MCF 10A (cell line): ENCODE measurements around the gene IFNL2. TPM values are rescaled to one million over a fixed set of nuclear protein-coding genes. Genes with fewer than 3 reads are reported as not detected.
"Not testable (repeated sequence)": the region's sequence is repeated elsewhere in the genome, so short reads cannot be mapped to it uniquely, and the experiment has no call there.

Source experiments
- BruUV-seq: library from RNA; stranded (reverse); fragments of 400-500 nt; replicated peaks from 2 replicates; lab custom pipeline; 2021; lab: Mats Ljungman, UMichigan
- CTCF ChIA-PET: fragments of 300-600 bp; sonication (Branson Sonifier 250); formaldehyde crosslinking; extraction: SDS; loops from one replicate; lab custom pipeline; 2021; ENCODE audit warnings: antibody characterized with exemption, inconsistent platforms; lab: Yijun Ruan, JAX
- POLR2A ChIA-PET: fragments of 300-600, 350-650 bp; sonication (Branson Sonifier 250); formaldehyde crosslinking; extraction: SDS; loops from one replicate; lab custom pipeline; 2020; ENCODE audit warnings: antibody characterized with exemption, inconsistent platforms; lab: Yijun Ruan, JAX
- DNase-seq: peaks from one replicate; pipeline ENCODE4 v3.0.0-alpha.2; 2018; ENCODE audit not compliant: unreplicated experiment
- H3K27ac Mint-ChIP-seq: one replicate; pipeline ENCODE4 v1.8.0; 2022; ENCODE audit warnings: mild to moderate bottlenecking, low read depth, mixed read lengths; ENCODE audit not compliant: unreplicated experiment
- H3K27me3 Mint-ChIP-seq: one replicate; pipeline ENCODE4 v1.8.0; 2022; ENCODE audit warnings: mixed read lengths; ENCODE audit not compliant: insufficient read depth, unreplicated experiment
- H3K36me3 Mint-ChIP-seq: one replicate; pipeline ENCODE4 v1.8.0; 2022; ENCODE audit warnings: mild to moderate bottlenecking, moderate library complexity, mixed read lengths; ENCODE audit not compliant: insufficient read depth, unreplicated experiment
- H3K4me1 Mint-ChIP-seq: one replicate; pipeline ENCODE4 v1.8.0; 2022; ENCODE audit warnings: mixed read lengths; ENCODE audit not compliant: insufficient read depth, unreplicated experiment
- H3K4me3 Mint-ChIP-seq: one replicate; pipeline ENCODE4 v1.8.0; 2022; ENCODE audit warnings: mild to moderate bottlenecking, moderate library complexity, mixed read lengths; ENCODE audit not compliant: unreplicated experiment
- H3K9me3 Mint-ChIP-seq: one replicate; pipeline ENCODE4 v1.8.0; 2022; ENCODE audit warnings: mixed read lengths; ENCODE audit not compliant: unreplicated experiment
- CTCF ChIP-seq: fragments of 200-600 bp; IDR thresholded peaks from one replicate; pipeline ENCODE4 v1.8.0; 2022; ENCODE audit warnings: antibody characterized with exemption, mild to moderate bottlenecking; ENCODE audit not compliant: unreplicated experiment
- intact Hi-C: fragments of 100-400 bp; cut with micrococcal nuclease; formaldehyde crosslinking; loops from 2 replicates; pipeline ENCODE4 v1.14.1; 2022
- total RNA-seq: library from RNA; stranded (reverse); gene quantifications from 2 replicates; pipeline ENCODE4 v1.2.3, GENCODE V29; 2022

Gene IFNL2
- total RNA-seq, 1 experiment from 2014 or later: not detected

DNA sequence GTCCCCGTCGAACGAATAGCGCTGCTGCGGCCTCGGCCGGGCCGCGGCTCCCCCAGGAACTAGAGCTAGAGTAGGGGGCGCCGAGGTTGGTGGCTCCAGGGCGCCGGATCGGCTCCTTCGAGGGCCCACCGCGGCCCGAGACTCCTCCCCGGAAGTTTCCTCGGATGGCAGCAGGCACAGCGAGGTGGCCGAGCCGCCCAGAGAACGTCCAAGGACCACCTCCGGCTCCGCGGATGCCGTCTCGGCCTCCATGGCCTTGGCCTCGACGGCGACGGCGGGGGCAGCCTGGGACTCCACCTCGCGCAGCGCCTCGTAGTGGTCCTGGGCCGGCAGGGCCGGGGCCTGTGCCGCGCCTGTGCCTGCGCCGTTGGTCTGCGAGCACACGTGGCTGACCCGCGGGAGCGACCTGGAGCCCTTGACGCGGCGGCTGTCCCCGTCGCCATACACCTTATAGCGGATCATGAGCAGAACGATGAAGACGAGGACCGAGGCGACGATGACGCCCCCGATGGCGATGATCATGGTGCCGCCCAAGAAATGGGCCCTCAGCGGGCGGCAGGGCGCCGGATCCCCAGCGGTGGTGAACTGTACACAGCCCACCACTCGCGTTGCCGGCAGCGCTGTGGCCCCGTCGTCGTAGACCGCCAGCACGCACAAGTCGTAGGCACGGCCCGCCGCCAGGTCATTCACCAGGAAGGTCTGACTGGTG is 39.8 kb downstream of the IFNL2 start:
- no peak for TF ChIP-seq CTCF
- H3K4me1 Mint-ChIP-seq: peaks cover 6% of the 10 kb centered on the region
- H3K9me3 Mint-ChIP-seq: no peaks in the 10 kb centered on the region
- H3K27ac Mint-ChIP-seq: no peak overlapping the region
- peaks cover 39% of the 10 kb centered on the region for H3K27me3 Mint-ChIP-seq
- BruUV-seq: no TSS peak
- ChIA-PET POLR2A (no interaction called here), CTCF (no interaction called here)
- no peak overlapping the region for H3K4me3 Mint-ChIP-seq
- no peak for DNase-seq
- no peaks in the 10 kb centered on the region for H3K36me3 Mint-ChIP-seq
- intact Hi-C loops: no loop called here

GRCh38 chr19:39308531-39309304 is 40.5 kb downstream of the IFNL2 start:
- H3K9me3 Mint-ChIP-seq: no peaks in the 10 kb centered on the region
- H3K27me3 Mint-ChIP-seq: peaks cover 37% of the 10 kb centered on the region
- no TSS peak for BruUV-seq
- H3K4me3 Mint-ChIP-seq: no peak overlapping the region
- H3K36me3 Mint-ChIP-seq: no peaks in the 10 kb centered on the region
- intact Hi-C loops: no loop called here
- ChIA-PET CTCF (interaction anchor here (0.6 to 0.7 kb wide), 2 partner anchors 236 to 1165 kb away, joined by 3 to 4 read pairs; no protein-coding TSS in a partner anchor), POLR2A (interaction anchor here (0.6 kb wide), 1 partner anchor 183 kb away, joined by 5 read pairs; no protein-coding TSS in a partner anchor)
- peaks cover 6% of the 10 kb centered on the region for H3K4me1 Mint-ChIP-seq
- TF ChIP-seq CTCF: no peak
- DNase-seq: no peak
- H3K27ac Mint-ChIP-seq: no peak overlapping the region

DNA sequence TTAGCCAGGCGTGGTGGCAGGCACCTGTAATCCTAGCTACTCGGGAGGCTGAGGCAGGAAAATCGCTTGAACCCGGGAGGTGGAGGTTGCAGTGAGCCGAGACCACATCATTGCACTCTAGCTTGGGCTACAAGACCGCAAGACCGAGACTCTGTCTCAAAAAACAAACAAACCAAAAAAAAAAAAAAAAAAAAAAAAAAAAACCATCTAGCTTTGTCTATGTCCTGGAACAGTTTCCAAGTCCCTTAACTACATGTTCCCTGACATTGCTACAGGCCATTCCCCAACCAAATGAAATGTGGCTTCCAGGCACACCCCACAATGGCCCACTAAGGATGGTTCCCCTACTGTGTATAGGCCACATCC is 41.1 kb downstream of the IFNL2 start:
- ChIA-PET CTCF (interaction anchor here (0.6 to 0.7 kb wide), 3 partner anchors 237 to 1166 kb away, joined by 3 to 4 read pairs (median 3); no protein-coding TSS in a partner anchor), POLR2A (interaction anchor here (0.6 kb wide), 1 partner anchor 183 kb away, joined by 5 read pairs; no protein-coding TSS in a partner anchor)
- H3K4me1 Mint-ChIP-seq, H3K27ac Mint-ChIP-seq, intact Hi-C loops, DNase-seq, H3K4me3 Mint-ChIP-seq, H3K36me3 Mint-ChIP-seq, BruUV-seq, H3K9me3 Mint-ChIP-seq: not testable (repeated sequence)
- H3K27me3 Mint-ChIP-seq: peaks cover 31% of the 10 kb centered on the region

DNA sequence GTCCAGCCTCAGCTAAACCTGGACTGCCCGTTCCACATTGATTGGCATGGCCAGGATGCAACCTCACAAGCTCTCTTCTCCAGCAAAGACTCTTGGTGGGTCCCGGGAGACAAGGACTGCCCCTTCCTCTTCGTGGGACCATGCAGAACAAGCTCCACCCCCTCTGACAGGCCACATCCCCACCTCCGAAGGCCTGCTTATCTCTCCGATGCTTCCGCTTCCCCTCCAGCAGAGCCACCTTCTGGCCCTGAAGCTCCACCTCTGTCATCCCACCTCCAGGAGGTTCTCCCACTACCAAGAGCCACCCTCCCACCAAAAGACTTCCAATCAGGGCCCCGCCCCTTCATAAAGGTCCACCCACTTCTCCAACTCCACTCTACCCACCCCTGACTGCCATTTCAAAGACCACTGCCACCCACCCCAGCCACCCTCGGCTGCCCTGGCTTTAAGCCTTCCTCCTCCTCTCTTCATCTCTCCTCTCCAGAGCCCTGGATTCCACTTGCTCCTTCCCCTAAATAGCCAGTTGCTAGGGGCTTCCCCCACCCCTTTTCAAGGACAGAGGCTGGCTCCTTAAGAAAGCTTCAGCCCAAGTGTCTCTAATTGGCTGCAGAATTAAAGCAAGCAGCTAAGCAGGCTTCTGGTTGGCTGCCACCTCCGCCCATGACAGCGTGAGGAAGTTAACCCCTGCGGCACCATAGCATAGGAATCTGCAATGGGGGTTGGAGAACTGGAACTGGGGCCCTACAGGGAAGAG is 42.5 kb downstream of the IFNL2 start:
- BruUV-seq: no TSS peak
- DNase-seq: no peak
- Mint-ChIP-seq H3K4me3 (no peak overlapping the region), H3K27me3 (peaks cover 16% of the 10 kb centered on the region), H3K27ac (no peak overlapping the region), H3K4me1 (peaks cover 6% of the 10 kb centered on the region), H3K9me3 (no peaks in the 10 kb centered on the region), H3K36me3 (no peaks in the 10 kb centered on the region)
- intact Hi-C loops: no loop called here
- ChIA-PET POLR2A (interaction anchor here (0.6 to 1.0 kb wide), 2 partner anchors 12 to 908 kb away, joined by 3 read pairs; partner anchors contain the start of gene FAM98C), CTCF (interaction anchor here (0.6 kb wide), 2 partner anchors 16 to 798 kb away, joined by 3 to 6 read pairs; no protein-coding TSS in a partner anchor)
- TF ChIP-seq CTCF: no peak
